Measurements from ENCODE around the gene MAG. TPM values are rescaled to one million over a fixed set of nuclear protein-coding genes. Genes with fewer than 3 reads are reported as not detected.

The MAG gene
- total and polyA plus RNA-seq, 12 donors, result 0.33 to 45.0 (median 2.1) TPM; not detected in 1

DNA sequence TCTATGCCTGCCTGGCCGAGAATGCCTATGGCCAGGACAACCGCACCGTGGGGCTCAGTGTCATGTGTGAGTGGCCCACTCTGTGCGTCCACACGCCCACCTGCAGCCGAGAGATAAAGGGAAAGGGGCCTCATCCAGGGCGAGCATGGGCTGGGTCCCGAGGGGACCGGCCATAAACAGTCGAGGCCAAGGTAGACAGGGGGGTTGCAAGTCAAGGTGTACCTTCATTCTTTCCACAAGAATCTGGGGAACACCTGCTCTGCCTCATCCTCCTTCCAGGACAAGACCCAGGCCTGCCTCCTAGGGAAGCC, 8.3 kb downstream of the MAG start:
- TF ChIP-seq, protein P1, sequence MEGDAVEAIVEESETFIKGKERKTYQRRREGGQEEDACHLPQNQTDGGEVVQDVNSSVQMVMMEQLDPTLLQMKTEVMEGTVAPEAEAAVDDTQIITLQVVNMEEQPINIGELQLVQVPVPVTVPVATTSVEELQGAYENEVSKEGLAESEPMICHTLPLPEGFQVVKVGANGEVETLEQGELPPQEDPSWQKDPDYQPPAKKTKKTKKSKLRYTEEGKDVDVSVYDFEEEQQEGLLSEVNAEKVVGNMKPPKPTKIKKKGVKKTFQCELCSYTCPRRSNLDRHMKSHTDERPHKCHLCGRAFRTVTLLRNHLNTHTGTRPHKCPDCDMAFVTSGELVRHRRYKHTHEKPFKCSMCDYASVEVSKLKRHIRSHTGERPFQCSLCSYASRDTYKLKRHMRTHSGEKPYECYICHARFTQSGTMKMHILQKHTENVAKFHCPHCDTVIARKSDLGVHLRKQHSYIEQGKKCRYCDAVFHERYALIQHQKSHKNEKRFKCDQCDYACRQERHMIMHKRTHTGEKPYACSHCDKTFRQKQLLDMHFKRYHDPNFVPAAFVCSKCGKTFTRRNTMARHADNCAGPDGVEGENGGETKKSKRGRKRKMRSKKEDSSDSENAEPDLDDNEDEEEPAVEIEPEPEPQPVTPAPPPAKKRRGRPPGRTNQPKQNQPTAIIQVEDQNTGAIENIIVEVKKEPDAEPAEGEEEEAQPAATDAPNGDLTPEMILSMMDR (IDR thresholded peaks at IDR 0.05), result no peak
- no peak for TF ChIP-seq POLR2A (IDR thresholded peaks at IDR 0.05)
- intact Hi-C loops (cut with DNase I), result no loop called here
- no peak for DNase-seq
- WGBS, 4 donors, result 82 to 92% (median 85%) methylated on average over 4 to 10 of the region's 10 CpGs
- Histone ChIP-seq H3K27ac (no peak overlapping the region), H3K9me3 (replicated peaks in 1 of 3) (no peaks in the 10 kb centered on the region), H3K36me3 (replicated peaks in 1 of 2) (no peaks in the 10 kb centered on the region), H3K4me1 (replicated peaks in 1 of 2) (no peaks in the 10 kb centered on the region), H3K27me3 (no peaks in the 10 kb centered on the region), H3K4me3 (no peak overlapping the region)

DNA sequence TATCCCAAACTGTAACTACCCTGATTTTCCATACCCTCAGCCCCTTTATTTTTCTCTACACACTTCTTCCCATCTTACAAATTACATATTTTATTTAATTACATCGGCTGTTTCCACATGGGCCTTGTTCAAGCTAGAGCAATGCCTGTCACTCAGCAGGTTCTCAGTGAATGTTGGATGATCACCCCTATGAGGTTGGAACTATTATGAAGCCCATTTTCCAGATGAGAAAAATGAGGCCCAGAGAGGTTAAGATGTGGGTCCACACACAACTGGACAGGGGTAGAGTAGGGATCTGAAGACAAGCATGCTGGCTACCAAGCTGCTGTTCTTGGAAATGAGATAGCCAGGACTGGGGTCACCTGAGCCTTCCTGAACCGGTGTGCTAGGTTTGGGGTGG, 10.0 kb downstream of the MAG start:
- Histone ChIP-seq H3K4me1 (replicated peaks in 1 of 2) (no peaks in the 10 kb centered on the region), H3K9me3 (replicated peaks in 1 of 3) (no peaks in the 10 kb centered on the region), H3K36me3 (replicated peaks in 1 of 2) (no peaks in the 10 kb centered on the region), H3K4me3 (no peak overlapping the region), H3K27me3 (no peaks in the 10 kb centered on the region), H3K27ac (no peak overlapping the region)
- 81 to 94% (median 89%) methylated on average over 1 to 2 of the region's 2 CpGs for WGBS, 4 donors
- no peak for TF ChIP-seq POLR2A (IDR thresholded peaks at IDR 0.05)
- TF ChIP-seq, protein P1 (IDR thresholded peaks at IDR 0.05), result no peak
- intact Hi-C loops (cut with DNase I), result no loop called here
- no peak for DNase-seq

DNA sequence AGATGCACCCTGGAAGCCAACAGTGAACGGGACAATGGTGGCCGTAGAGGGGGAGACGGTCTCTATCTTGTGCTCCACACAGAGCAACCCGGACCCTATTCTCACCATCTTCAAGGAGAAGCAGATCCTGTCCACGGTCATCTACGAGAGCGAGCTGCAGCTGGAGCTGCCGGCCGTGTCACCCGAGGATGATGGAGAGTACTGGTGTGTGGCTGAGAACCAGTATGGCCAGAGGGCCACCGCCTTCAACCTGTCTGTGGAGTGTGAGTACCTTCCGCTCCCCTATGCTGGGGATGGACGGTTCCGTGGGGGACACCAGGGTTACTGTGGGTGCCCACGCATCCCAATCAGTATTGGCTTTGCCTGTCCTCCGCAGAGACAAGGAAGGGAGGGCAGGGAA, 10.5 kb downstream of the MAG start:
- Histone ChIP-seq H3K4me1 (replicated peaks in 1 of 2) (no peaks in the 10 kb centered on the region), H3K27ac (no peak overlapping the region), H3K9me3 (replicated peaks in 1 of 3) (no peaks in the 10 kb centered on the region), H3K36me3 (replicated peaks in 1 of 2) (no peaks in the 10 kb centered on the region), H3K27me3 (no peaks in the 10 kb centered on the region), H3K4me3 (no peak overlapping the region)
- 84 to 90% (median 88%) methylated on average over 15 to 16 of the region's 16 CpGs for WGBS, 4 donors
- no peak for TF ChIP-seq POLR2A (IDR thresholded peaks at IDR 0.05)
- TF ChIP-seq, protein P1 (IDR thresholded peaks at IDR 0.05), result no peak
- intact Hi-C loops (cut with DNase I), result no loop called here
- DNase-seq, result no peak

DNA sequence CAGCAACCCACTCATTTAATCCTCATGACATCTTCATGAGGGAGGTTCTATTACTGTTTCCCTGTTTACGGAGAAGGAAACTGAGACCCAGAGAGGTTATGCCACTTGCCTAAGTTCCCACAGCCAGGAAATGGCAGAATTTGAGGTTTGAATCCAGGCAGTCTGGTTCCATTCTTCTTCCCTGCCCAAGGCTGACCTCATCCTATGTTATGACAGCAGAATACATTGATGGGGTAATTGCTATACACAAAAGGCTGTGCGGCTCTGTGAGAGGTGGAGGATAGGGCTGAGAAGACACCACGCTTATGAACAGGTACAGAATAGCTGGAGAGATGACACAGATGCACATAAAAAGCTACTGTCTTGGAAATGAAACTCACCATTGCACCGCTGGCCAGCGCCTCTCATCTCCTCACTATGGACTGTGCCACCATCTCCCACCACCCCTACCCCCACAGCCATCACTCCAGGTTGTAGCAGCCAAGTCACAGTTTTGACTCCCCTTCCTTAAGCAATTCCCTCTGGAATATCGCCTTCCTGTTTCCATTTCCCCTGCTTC, 11.5 kb downstream of the MAG start:
- Histone ChIP-seq H3K9me3 (replicated peaks in 1 of 3) (no peaks in the 10 kb centered on the region), H3K27ac (no peak overlapping the region), H3K4me1 (replicated peaks in 1 of 2) (no peaks in the 10 kb centered on the region), H3K36me3 (replicated peaks in 1 of 2) (no peaks in the 10 kb centered on the region), H3K4me3 (no peak overlapping the region), H3K27me3 (no peaks in the 10 kb centered on the region)
- no peak for TF ChIP-seq POLR2A (IDR thresholded peaks at IDR 0.05)
- TF ChIP-seq, protein P1 (IDR thresholded peaks at IDR 0.05), result no peak
- intact Hi-C loops (cut with DNase I), result no loop called here
- 85 to 90% (median 88%) methylated on average over 6 of the region's 6 CpGs for WGBS, 4 donors
- DNase-seq, result no peak
